SU-DHL-6 (cell line): Measurements from ENCODE around the gene C2orf15.

Experiments
- H2AFZ ChIP-seq: fragments of 200-600 bp; sonication (generic); 2 replicates; pipeline ENCODE4 v1.6.1; 2014; ENCODE audit warnings: low read depth, mild to moderate bottlenecking, moderate library complexity, mixed read lengths, antibody characterized with exemption, low read length; ENCODE audit not compliant: severe bottlenecking
- H3F3A ChIP-seq: fragments of 200-600 bp; shearing (Covaris generic); 2 replicates; pipeline ENCODE4 v1.6.0; 2016; ENCODE audit warnings: antibody characterized with exemption, mild to moderate bottlenecking; ENCODE audit not compliant: insufficient read depth
- H3K27ac ChIP-seq: fragments of 200-600 bp; sonication (generic); 2 replicates; pipeline ENCODE4 v1.5.1; 2016; ENCODE audit warnings: low read depth, mild to moderate bottlenecking, low read length, moderate library complexity, mixed read lengths
- H3K27me3 ChIP-seq: fragments of 200-600 bp; sonication (generic), shearing (Covaris generic); 2 replicates; pipeline ENCODE4 v1.6.0; 2014; ENCODE audit warnings: mild to moderate bottlenecking, low read length
- H3K36me3 ChIP-seq: fragments of 200-600 bp; sonication (generic); 2 replicates; pipeline ENCODE4 v1.6.1; 2014; ENCODE audit warnings: mild to moderate bottlenecking, low read length, mixed read lengths
- H3K4me2 ChIP-seq: fragments of 300-600, 200-600 bp; shearing (Covaris generic), sonication (generic); 2 replicates; pipeline ENCODE4 v1.6.0; 2014; ENCODE audit warnings: low read length, low read depth, mild to moderate bottlenecking; ENCODE audit not compliant: poor library complexity, severe bottlenecking
- H3K4me3 ChIP-seq: fragments of 200-600 bp; sonication (generic); 2 replicates; pipeline ENCODE4 v1.5.1; 2014; ENCODE audit warnings: antibody characterized with exemption, low read length, mild to moderate bottlenecking, mixed read lengths; ENCODE audit not compliant: insufficient read depth, poor library complexity, severe bottlenecking
- H3K79me2 ChIP-seq: fragments of 200-600 bp; sonication (generic); 2 replicates; pipeline ENCODE4 v1.6.1; 2014; ENCODE audit warnings: mild to moderate bottlenecking, low read length, moderate library complexity; ENCODE audit not compliant: insufficient read depth
- H3K9ac ChIP-seq: fragments of 200-600 bp; sonication (generic); 2 replicates; pipeline ENCODE4 v1.7.0; 2014; ENCODE audit warnings: mild to moderate bottlenecking, low read length
- H3K9me2 ChIP-seq: fragments of 200-600 bp; sonication (generic); replicated peaks from 2 replicates; pipeline ENCODE4 v1.6.1; 2014; ENCODE audit warnings: low read length; ENCODE audit not compliant: insufficient read depth
- H3K9me3 ChIP-seq: fragments of 200-600 bp; sonication (generic); 2 replicates; pipeline ENCODE4 v1.6.1; 2014; ENCODE audit warnings: low read length, mixed read lengths; ENCODE audit not compliant: insufficient read depth
- H4K20me1 ChIP-seq: fragments of 200-600 bp; sonication (generic); 2 replicates; pipeline ENCODE4 v1.6.1; 2014; ENCODE audit warnings: low read depth, mild to moderate bottlenecking, antibody characterized with exemption, low read length, moderate library complexity, mixed read lengths
- EZH2phosphoT487 ChIP-seq: fragments of 200-600 bp; sonication (generic), shearing (Covaris generic); conservative IDR thresholded peaks from 2 replicates; pipeline ENCODE4 v1.6.1; 2018; ENCODE audit warnings: mild to moderate bottlenecking, antibody characterized with exemption, low read length, moderate library complexity, mixed read lengths
- TF ChIP-seq, protein P1 (sequence below): fragments of 200-600 bp; sonication (generic); IDR thresholded peaks from one replicate; pipeline ENCODE4 v1.5.1; 2017; ENCODE audit warnings: antibody characterized with exemption, mild to moderate bottlenecking, low read length, moderate library complexity; ENCODE audit not compliant: insufficient read depth, poor library complexity, severe bottlenecking

The C2orf15 gene

DNA sequence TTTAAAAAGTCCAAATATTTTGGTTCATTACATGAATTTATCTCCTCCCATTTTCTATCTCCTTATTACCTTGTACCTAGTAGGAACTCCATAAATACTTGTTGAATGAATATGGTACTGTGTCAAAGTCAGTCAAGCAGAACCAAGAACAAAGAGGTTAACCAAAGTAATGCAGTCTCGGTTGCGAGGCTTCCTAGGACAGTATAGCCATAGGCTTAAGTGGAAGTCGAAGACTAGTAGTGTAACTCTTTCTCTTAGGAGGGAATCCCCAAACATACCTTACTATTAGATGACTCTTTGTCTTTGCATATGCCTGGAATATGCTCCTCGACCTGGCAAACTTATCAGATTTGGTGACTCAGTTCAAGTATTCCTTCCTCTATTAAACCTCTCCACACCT, 18.1 kb downstream of the C2orf15 start:
- peaks cover 10% of the 10 kb centered on the region; the same call in 1 of the 2 replicates for H3K79me2 ChIP-seq
- H3F3A ChIP-seq: 0 out of 2 replicates have a peak, but pooled peaks cover 4% of the 10 kb centered on the region
- no peaks in the 10 kb centered on the region for H3K9me3 ChIP-seq
- no peak overlapping the region for H3K9ac ChIP-seq
- H3K27me3 ChIP-seq: no peaks in the 10 kb centered on the region
- no peak overlapping the region for H3K27ac ChIP-seq
- H4K20me1 ChIP-seq: no peaks in the 10 kb centered on the region
- no peak overlapping the region for H3K4me3 ChIP-seq
- TF ChIP-seq, protein P1, sequence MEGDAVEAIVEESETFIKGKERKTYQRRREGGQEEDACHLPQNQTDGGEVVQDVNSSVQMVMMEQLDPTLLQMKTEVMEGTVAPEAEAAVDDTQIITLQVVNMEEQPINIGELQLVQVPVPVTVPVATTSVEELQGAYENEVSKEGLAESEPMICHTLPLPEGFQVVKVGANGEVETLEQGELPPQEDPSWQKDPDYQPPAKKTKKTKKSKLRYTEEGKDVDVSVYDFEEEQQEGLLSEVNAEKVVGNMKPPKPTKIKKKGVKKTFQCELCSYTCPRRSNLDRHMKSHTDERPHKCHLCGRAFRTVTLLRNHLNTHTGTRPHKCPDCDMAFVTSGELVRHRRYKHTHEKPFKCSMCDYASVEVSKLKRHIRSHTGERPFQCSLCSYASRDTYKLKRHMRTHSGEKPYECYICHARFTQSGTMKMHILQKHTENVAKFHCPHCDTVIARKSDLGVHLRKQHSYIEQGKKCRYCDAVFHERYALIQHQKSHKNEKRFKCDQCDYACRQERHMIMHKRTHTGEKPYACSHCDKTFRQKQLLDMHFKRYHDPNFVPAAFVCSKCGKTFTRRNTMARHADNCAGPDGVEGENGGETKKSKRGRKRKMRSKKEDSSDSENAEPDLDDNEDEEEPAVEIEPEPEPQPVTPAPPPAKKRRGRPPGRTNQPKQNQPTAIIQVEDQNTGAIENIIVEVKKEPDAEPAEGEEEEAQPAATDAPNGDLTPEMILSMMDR: no peak
- no peak for TF ChIP-seq EZH2phosphoT487
- no peaks in the 10 kb centered on the region for H3K9me2 ChIP-seq
- H3K36me3 ChIP-seq: no peaks in the 10 kb centered on the region
- no peak overlapping the region for H2AFZ ChIP-seq
- no peak overlapping the region for H3K4me2 ChIP-seq

DNA sequence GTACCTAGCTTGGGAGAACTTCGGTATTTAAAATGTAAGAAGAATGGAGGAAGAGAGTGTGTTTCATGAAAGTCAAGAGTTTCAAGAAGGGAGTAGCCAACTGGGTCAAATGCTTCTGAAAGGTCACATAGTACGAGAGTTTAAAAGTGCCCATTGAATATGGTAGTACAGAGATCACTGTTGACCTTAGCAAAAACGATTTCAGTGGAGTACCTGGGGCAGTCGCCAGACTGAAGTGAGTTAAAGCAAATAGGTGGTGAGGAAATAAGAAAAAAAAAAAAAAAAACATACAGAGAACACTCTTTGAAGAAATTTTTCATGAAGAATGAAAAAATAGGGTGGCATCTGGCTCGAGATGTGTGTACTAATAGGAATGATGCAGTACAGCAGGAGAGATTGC, 24.7 kb downstream of the C2orf15 start:
- Histone ChIP-seq H3K4me3 (no peak overlapping the region), H3K36me3 (peaks cover 22% of the 10 kb centered on the region)

DNA sequence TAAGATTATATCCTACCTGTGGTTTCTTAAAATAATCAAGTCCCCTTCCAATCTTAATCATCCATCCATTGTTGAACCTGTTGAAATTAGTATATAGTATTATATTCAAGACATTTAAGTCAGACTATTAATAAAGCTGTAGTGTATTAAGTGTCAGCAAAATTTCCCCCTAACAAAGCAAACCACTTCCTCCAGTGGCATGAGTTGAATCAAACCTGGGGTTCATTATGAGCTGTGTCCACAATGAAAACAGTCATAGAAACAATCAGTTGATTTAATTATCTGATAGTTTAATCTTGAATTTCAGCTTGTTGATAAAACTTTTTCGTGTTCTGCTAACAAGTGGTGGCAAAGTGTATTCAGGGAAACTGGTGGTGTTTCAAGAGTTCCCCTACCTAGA, 28.0 kb downstream of the C2orf15 start:
- Histone ChIP-seq H3K4me3 (no peak overlapping the region), H3K36me3 (peaks cover 24% of the 10 kb centered on the region), H3K9me2 (no peaks in the 10 kb centered on the region), H3K9ac (no peak overlapping the region), H3K4me2 (no peak overlapping the region), H3F3A (peaks cover 6% of the 10 kb centered on the region; the same call in 1 of the 2 replicates), H3K9me3 (no peaks in the 10 kb centered on the region), H4K20me1 (no peaks in the 10 kb centered on the region), H3K79me2 (peaks cover 9% of the 10 kb centered on the region; the same call in 1 of the 2 replicates), H3K27me3 (no peaks in the 10 kb centered on the region), H2AFZ (no peak overlapping the region), H3K27ac (no peak overlapping the region)
- no peak for TF ChIP-seq EZH2phosphoT487

More for the DNA sequence above, 24.7 kb downstream of the C2orf15 start:
- Histone ChIP-seq H3K79me2 (no peaks in the 10 kb centered on the region), H3K4me2 (no peak overlapping the region), H2AFZ (no peak overlapping the region), H3K9me3 (no peaks in the 10 kb centered on the region), H3K27ac (no peak overlapping the region), H3K9me2 (no peaks in the 10 kb centered on the region), H3F3A (0 out of 2 replicates have a peak, but pooled peaks cover 3% of the 10 kb centered on the region), H3K27me3 (no peaks in the 10 kb centered on the region), H3K9ac (no peak overlapping the region), H4K20me1 (no peaks in the 10 kb centered on the region)
- TF ChIP-seq, protein P1: no peak

DNA sequence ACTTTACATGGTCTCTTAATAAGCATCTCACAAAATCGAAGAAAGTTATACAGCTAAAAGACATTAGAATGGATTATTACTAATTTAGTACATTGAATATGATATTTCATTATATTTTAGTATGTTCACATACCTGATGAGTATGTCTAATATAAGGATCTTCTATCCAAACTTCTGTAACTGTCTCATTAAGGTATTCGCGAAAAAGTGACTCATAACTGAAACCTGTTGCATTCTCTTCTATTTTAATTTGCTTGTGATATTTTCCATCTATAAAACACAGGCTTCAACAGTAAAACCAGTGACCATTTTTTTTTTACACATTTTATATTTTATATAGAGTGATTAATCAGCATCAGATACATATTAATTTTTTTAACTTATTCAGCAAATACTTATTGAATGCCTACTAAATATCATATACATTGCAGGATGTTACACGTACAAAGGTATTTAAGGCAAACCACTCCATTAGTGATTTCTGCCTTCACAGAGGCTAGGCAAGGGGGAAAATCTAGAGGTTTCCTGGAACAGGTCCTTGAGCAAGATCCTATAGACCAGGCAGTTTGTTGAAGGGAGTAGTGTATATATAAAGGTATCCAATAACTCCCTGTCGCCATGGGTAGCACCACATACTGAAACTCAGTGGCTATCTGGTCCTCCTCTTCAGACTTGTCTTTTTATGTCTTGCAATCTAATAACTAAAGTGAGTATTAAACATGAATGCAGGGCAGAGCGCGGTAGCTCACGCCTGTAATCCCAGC, 30.1 kb downstream of the C2orf15 start:
- TF ChIP-seq, protein P1: no peak
- Histone ChIP-seq H3K36me3 (peaks cover 24% of the 10 kb centered on the region), H4K20me1 (no peaks in the 10 kb centered on the region), H3K27me3 (no peaks in the 10 kb centered on the region), H3K27ac (no peak overlapping the region), H3K9me3 (no peaks in the 10 kb centered on the region), H3F3A (peaks cover 6% of the 10 kb centered on the region; the same call in 1 of the 2 replicates), H3K9me2 (no peaks in the 10 kb centered on the region), H3K4me2 (no peak overlapping the region), H3K9ac (no peak overlapping the region), H3K79me2 (peaks cover 22% of the 10 kb centered on the region), H2AFZ (no peak overlapping the region), H3K4me3 (no peak overlapping the region)
